MV-4-11 (cell line): Measurements from ENCODE around the gene TBC1D5.
"Not testable (repeated sequence)": the region's sequence is repeated elsewhere in the genome, so short reads cannot be mapped to it uniquely, and the experiment has no call there.

Experiments
- DNase-seq: peaks from one replicate; lab custom pipeline; 2025; lab: John Stamatoyannopoulos, UW

The TBC1D5 gene

GRCh38 chr3:17411157-17411877 lies 331.1 kb downstream of the TBC1D5 start:
- DNase-seq, result no peak

DNA sequence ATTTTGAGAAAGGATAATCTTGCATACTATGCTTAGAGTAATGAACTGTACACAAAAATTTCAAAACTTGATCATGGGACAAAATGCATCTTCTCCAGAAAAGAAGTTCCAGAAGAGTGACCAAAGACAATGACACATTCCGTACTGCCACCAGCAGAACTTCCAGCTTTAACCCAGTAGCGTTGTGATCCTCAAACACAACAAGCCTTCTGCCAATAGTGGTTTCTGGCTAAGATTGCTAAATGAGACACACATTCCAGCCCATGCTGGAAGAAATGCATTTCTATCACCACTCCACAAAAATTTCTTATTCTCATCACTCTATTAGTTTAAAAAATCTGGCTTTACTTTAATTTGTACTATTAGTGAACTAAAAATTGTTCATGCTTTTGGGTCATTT lies 334.9 kb downstream of the TBC1D5 start:
- no peak for DNase-seq

DNA sequence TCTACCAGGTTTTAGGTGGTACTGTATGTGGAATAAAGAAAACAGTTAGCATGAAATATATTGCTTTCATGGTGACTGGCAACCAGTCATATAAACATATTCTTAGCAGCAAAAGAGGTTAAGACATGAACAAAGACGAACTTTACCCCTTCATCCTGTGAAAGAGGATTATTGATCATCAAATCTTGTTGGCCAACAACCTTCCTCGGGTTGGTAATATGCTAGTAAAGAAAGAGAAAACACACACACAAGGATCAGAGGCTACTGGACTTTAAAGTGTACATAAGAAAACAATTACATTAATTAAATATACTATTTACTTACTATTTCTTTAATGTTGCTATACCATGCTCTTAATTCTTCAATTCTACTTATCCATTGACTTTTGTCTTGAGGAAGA lies 337.9 kb downstream of the TBC1D5 start:
- DNase-seq, result no peak

GRCh38 chr3:17402442-17402841 lies 340.0 kb downstream of the TBC1D5 start:
- DNase-seq, result no peak

DNA sequence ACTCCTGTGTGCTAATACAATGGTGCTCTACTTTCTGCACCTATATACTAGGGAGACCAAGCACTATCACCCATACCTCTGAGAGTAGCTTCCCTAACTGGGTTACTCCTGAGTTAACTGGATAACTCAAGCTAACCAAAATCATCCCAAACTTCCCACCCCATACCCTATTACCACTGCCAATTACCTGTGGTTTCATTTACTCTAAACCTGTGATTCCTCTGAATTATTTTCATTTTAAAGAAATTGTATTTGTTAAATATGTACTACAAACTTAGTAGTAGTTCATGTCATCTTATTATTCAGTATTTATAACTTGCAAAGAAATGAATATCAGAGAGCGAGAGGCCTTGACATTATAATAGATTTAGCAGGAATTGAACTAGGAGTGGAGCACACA lies 340.5 kb downstream of the TBC1D5 start:
- DNase-seq, result no peak

- DNase-seq, result no peak
These were observed 342.8 kb downstream of the TBC1D5 start for GRCh38 chr3:17399586-17399985.

DNA sequence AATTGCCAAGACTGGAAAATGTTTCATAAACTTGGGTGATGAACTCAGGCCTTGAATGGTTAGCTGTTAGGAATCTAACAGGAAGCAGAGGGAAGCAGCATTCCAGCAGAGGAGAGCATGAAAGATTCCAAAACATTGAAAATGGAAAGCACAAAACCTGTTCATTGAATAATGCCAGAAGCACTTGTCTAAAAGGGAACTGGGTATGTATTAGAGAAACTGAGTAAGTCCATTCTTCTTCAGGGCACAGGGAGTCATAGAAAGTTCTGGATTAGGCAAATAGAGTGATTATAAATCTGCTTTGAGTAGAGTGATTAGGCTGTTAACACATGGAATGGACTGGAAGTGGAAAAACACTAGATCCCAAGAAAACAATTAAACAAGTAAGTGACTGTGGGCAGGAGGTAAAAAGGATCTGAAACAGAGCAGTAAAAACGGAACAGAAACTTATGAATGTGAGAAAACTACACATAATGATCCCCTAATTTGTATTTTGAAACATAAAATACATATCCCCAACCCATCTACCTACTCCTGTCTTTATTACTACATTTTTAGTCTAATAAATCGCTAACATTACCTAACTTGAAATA lies 343.4 kb downstream of the TBC1D5 start:
- peak; percentile 80 for DNase-seq

GRCh38 chr3:17396036-17396435 lies 346.4 kb downstream of the TBC1D5 start:
- DNase-seq, result no peak

DNA sequence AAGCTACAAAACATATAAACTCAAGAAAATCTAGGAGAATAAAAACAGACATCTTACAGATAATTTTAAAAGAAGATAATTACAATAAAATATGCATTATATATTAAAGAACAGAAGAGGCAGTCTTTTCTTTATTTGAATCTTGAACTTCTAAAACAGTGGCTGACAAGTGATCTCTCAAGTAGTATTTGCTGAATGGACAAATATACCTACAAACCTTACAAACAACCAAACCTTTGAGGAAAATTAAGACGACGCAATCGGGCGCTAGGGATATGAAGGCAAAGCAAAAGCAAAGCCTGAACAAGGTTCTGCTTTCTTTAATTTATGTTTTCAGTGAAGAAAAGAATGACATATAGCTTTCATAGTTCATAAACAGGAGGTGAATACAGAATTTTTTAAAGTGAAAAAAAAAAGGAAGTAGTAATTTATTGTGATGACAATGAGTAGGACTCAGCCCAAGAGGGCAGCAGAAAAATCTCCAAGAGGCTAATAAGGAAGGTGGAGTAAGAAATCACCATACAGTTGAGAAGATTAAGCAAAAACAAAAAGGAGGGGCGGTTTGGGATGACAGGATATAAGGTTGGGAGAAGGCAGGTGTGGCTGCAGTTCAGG lies 347.8 kb downstream of the TBC1D5 start:
- peak; percentile 22 for DNase-seq

DNA sequence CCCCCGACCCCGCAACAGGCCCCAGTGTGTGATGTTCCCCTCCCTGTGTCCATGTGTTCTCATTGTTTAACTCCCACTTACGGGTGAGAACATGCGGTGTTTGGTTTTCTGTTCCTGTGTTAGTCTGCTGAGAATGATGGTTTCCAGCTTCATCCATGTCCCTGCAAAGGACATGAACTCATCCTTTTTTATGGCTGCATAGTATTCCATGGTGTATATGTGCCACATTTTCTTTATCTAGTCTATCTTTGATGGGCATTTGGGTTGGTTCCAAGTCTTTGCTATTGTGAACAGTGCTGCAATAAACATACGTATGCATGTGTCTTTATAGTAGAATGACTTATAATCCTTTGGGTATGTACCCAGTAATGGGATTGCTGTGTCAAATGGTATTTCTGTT lies 349.9 kb downstream of the TBC1D5 start:
- DNase-seq, result not testable (repeated sequence)

DNA sequence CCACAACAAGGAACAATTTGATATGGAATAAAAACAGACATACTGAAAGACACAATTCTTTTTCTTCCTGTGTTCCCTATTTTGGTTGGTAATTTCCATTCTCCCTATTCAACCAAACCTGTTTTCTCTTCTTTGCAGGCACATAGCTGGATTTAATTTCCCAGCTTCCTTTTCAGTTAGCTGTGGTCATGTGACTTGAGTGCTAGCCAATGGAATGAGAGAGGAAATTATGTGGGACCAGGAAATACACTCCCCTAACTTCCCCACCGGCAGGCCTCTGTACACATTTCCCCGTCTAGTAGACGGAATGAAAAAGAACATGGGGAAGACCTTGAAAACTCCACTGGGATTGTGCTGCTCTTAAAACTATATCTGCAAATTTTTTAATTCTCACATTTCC lies 351.6 kb downstream of the TBC1D5 start:
- no peak for DNase-seq

GRCh38 chr3:17387108-17387507 lies 355.3 kb downstream of the TBC1D5 start:
- no peak for DNase-seq

GRCh38 chr3:17386432-17386831 lies 356.0 kb downstream of the TBC1D5 start:
- no peak for DNase-seq

DNA sequence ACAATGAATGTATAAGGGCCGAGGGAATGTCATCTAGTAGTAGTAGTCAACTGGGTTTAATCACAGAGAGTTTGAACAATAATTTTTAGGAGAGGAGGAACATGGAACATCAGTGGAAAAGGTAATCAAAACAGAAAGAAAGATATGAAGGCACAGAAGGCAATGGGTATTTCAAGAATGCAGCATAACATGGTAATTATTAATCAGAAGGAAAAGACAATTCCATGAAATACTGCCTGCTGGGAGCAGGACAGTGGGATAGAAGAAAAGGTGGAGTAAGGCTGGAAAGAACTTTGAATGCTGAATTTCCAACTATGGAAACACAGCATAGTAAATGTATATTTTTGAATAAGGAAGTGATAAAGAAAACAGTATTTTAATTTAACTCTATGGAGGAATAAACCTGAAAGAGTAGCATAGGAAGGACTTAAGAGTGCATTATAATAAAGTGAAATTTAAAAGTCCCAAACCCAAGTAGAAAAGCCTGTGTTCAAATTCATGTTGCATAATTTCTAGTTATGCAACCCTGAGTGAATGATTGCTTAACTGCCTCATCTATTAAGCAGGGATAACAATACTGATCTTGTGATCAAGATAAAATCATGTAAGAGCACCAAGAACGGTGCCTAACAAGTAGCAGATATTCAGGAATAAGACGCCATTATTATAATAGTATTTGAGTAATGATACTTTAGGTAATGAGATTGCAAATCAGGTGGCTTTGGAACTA lies 357.7 kb downstream of the TBC1D5 start:
- DNase-seq, result peak; percentile 64

DNA sequence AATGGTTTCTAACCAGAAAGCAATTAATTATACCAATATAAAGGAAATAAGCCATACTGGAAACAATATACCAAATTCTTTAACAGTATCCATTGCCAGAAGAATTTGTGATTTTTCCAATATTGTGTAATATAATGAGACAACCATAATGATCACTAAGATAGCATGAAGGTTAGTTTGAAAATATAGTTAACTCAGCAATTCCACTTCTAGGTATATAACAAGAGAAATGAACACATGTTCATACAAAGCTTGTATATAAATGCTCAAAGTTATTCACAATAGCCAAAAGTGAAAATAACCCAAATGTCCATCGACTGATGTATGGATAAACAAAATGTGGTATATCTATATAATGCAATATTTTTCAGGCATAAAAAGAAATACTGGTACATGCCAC lies 369.1 kb downstream of the TBC1D5 start:
- no peak for DNase-seq

GRCh38 chr3:17372362-17373210 lies 369.8 kb downstream of the TBC1D5 start:
- DNase-seq, result no peak

GRCh38 chr3:17369973-17370372 lies 372.5 kb downstream of the TBC1D5 start:
- DNase-seq, result no peak

- DNase-seq, result no peak
These were observed 375.3 kb downstream of the TBC1D5 start for GRCh38 chr3:17367171-17367570.

- DNase-seq, result no peak
These were observed 381.4 kb downstream of the TBC1D5 start for GRCh38 chr3:17360991-17361390.

DNA sequence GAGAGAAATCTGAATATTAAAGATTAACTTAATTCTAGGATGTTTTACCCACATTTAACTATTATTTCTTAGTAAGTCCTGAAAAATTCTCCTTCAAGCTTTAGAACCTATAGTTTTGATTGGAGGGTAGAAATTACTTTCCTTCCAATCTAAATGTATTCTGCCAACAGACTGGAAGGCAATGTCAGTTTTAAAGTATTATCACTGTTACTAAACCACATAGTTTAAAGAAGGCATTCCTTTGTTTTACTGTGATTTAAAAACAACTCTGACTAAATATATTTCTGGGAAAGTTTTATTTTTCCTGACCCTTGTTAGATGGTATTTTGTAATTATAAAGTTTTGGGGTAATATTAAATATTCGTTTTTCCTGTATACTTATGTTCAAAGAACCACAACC lies 382.5 kb downstream of the TBC1D5 start:
- no peak for DNase-seq

DNA sequence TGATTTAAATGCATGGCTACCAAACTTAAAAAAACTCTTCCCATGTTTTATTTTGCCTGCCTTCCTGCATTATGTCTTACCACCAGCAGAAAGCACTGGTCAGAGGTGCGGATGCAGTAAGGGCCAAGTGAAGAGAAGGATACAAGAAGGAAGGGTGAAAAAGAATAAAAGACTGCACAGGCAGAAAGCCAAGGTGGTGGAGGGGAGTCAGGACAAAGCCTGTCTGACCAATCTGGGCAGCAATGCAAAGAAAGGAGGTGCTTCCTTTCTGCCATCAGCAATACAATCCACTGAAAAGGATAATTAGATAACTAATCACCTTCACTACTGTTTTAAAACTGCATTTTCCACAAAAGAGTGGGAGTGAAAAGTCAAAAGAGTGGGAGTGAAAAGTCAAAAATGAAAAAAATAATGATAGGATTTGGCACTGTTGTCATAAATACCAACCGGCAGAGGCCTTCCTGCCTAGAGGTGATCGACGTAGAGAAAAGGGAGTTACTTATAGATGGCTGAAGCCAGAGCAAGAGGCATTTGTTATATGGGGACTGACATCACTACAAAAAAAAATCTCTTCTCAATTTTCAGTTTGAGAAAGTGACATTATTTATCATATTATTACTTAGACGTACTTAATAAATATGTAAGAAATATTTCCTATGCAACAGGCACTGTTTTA lies 385.3 kb downstream of the TBC1D5 start:
- no peak for DNase-seq
